Measurements from ENCODE around the gene SPATA4.

Gene SPATA4

GRCh38 chr4:176189891-176190795, 5.2 kb downstream of the SPATA4 start:
- DNase-seq: no peak

DNA sequence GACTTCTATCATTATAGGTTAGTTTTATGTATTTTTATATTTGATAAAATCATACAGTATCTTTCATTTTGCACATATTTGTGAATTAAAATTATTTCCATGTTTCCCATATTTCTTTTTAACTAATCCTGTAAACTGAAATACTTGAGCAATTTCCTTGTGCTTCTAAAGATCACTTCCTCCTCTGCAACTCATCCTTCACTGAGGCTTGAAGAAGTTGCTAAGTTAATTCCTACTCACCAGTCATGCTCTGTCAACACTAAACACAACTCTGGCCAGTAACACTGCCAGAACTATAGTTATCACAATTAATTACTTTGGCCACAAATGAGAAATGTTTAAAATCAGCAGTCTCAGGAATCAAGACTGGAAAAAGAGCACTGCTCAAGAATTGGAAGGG, 6.7 kb downstream of the SPATA4 start:
- no peak for DNase-seq

DNA sequence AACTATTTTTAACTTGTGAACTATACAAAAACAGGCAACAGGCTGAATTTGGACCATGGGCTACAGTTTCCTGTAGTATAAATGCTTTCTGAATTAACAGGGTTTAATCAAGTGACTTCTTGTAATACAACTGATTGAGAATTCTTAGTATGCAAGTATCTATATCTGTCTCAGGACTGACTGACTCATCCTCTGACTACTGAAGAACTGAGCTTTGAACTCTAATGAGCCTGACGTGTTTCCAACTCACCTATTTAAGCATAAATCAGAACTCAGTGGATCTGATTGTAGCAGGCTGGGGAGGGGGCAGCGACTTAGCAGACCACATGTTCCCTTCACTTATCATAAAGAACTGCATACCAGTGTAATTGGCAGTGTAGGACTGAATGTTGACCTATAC, 7.8 kb downstream of the SPATA4 start:
- DNase-seq: no peak

DNA sequence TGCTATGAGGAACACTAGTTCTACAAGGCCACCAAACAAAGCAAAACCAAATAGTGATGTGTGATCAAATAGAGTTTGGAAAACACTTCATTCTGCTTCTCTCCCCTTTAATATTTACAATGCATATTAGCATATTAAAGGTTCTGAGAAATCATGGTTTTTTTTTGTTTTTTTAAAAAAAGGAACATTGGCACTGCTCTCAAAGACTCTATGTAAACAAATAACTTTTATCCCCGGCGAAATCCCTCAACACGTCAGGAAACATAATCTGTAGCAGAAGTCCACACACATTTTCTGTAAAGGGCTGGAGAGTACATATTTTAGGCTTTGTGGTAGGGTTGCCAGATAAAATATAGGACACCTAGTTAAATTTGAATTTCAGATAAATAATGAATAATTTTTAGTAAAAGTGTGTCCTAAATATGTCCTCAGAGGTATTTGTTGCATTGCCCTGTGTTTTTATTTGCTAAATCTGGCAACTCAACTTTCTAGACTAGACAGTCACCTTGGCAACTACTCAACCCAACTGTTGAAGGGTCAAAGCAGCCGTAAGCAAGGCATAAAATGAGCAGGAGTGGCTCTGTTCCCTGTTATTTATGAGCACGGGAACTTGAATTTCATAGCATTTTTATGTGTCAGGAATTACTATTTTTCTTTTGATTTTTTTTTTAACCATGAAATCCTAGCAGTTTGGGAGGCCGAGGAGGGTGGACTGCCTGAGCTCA, 8.6 kb downstream of the SPATA4 start:
- no peak for DNase-seq

DNA sequence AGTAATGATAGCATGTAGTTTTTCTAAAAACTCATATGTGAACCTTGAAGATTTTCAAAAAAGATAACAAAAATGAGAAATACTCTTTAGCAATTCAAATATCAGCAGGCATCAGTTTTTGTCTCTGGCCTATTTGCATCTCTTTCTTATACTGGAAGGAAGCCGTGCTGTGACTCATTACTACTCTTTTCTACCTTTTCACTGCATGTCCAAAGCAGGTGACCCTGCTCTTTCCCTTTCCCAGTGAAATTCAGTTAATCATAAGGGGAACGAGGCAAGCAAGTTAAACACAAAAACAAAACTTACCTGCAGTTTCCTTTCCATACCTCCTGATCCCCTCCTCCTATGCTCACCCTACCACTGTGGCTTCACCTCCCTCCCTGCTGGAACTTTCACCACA, 9.3 kb downstream of the SPATA4 start:
- no peak for DNase-seq

GRCh38 chr4:176185051-176185450, 10.3 kb downstream of the SPATA4 start:
- DNase-seq: no peak

DNA sequence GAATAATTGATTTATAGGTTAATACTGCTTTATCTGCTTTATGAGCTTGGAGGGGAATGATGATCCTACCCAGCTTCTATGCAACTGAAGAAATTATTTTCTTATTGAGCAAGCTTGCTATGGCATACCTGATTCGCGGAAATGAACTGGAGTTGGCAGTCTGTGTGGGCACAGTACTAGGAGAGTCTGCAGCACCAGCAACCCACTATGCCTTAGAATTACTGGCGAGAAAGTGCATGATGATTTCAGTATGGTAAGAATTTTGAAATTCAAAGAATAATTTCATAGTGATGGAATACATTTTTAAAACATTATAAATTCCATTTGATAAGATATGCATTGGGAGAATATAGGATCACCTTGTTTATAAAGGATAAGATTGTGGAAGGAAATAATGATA, 32.3 kb downstream of the SPATA4 start:
- DNase-seq: no peak

DNA sequence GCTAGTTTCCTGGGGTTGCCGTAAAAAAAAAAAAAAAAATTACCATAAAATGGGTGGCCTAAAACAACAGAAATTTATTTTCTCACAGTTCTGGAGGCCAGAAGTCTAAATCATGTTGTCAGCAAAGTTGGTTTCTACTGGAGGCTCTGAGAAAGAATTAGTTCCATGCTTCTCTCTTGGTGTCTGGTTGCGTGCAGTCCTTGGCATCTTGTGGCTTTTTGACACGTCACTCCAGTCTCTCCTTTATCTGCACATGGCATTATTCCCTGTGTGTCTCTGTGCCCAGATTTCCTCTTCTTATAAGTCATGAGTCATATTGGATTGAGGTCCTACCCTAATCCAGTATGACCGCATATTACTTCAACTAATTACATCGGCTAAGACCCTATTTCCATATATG, 38.7 kb downstream of the SPATA4 start:
- no peak for DNase-seq

DNA sequence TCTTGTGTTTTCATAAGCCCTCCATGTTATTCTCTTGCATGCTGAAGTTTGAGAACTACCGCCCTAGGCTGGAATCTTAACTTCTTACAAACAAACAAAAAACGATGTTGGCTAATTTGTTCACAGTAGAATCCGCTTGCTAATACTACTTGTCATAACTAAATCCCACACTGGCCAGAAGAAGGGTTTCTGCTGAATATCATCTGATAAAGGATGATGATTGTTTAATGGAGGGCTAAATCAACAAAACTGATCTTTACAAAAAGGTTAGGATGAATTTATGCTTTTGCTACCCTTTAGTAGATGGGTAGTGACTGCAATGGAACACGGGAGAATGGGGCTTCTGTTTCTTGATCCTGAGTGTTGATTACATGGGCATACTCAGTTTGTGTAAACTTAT, 42.3 kb downstream of the SPATA4 start:
- DNase-seq: no peak

DNA sequence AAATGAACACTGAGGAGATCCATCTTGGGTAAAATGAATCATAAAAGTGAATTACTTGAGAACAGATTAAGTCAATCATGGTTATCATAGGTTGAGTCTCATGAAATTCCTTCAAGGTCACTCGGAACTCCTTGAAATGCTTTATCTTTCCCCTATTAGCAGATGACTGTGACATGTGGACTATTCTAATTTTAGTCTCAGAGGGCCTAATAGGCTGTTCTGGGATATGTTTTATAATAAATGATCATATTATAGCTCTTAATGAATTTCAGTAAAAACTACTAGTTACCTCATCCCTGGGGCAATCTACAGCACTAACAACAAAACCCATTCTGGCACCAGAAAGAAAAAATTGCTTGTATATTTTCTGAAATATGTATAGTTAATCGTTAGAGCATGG, 44.7 kb downstream of the SPATA4 start:
- DNase-seq: no peak

DNA sequence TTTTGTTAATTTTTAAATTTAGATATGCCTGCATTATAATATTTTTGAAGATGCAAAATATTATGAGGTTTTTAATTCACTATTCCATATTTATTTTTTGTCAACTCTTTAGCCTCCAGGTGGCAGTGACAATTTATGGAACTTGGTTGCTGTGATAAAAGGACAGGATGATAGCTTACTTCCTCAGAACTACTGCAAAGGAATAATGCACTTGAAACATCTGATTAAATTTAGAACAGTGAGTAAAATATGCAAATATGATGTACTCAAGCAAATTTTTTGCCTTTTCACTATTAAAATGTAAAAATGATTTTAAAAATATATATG, 45.1 kb downstream of the SPATA4 start:
- no peak for DNase-seq

GRCh38 chr4:176149680-176150355, 45.6 kb downstream of the SPATA4 start:
- no peak for DNase-seq

GRCh38 chr4:176142253-176142652, 53.1 kb downstream of the SPATA4 start:
- no peak for DNase-seq

DNA sequence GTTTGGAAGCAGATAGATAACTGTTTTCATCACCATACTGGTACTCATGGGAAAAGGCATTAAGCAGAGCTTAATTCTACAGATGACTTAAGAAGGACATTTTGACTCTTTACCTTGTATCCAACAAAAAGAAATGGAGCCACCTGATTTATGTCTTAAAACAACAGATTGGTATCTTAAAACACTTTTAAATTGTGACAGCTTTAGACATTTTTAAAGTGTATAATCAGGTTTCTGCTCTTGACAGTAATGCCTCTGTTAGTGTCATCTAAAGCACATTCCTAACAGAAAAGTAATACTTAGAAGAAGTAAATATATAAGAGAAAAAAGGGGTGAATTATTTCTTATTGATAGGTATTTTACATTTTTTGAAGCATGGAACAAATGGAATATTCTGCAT, 55.9 kb downstream of the SPATA4 start:
- no peak for DNase-seq

DNA sequence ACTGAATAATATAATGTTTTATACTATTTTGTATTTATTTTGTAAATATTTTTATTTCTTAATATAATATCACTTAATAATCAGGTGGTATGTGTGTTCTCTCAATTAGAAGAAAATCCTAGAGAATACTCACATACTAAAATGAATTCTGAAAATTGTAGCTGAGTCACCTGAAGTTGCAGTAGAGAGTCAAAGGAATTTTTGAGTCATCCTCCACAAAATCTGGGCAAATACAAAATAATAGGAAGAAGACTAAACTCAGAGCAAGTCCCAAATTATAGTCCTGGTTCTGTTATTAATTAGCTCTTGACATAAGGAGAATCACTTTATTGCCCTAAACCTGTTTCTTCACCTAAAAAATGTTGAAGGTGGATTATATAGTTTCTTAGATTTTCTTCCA, 57.8 kb downstream of the SPATA4 start:
- no peak for DNase-seq

- no peak for DNase-seq
Observed at GRCh38 chr4:176134670-176135069, 60.7 kb downstream of the SPATA4 start.
